Measurements from ENCODE around the gene CCDC190.
"Not testable (repeated sequence)": the region's sequence is repeated elsewhere in the genome, so short reads cannot be mapped to it uniquely, and the experiment has no call there.

Gene CCDC190

DNA sequence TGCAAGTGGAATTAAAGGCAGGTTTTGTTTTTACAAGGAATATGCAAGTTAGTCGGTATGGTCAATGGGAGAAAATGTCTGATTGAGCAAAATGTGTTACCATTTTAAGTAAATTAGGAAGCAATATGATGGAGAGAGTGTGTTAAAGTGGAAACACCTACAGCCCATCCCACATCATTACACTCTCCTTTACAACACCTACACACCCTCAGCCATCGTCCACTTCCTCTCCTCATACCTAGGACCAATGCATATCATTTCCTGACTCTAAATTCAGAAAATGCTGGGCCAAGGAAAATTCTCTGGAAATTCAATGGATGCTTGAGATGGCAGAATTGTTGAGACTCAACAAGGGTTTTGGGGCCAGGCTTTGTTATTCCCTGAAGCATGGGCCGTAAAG is 16.4 kb upstream of the CCDC190 start:
- DNase-seq (ENCODE audit: low spot score), result no peak

DNA sequence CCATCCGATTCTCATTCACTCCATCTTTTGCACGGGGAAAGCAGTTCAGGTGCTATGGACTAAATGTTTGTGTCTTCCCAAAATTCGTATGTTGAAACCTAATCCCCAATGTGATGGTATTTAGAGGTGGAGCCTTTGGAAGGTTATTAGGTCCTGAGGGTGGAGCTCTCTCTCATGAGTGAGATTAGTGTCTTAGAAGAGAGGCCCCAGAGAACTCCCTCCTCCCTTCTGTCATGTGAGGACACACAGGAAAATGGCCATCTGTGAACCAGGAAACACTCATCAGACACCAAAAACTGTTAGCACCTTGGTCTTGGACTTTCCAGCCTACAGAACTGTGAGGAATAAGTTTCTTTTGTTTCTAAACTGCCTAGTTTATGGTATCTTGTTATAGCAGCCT is 15.8 kb upstream of the CCDC190 start:
- DNase-seq (ENCODE audit: low spot score), result no peak

DNA sequence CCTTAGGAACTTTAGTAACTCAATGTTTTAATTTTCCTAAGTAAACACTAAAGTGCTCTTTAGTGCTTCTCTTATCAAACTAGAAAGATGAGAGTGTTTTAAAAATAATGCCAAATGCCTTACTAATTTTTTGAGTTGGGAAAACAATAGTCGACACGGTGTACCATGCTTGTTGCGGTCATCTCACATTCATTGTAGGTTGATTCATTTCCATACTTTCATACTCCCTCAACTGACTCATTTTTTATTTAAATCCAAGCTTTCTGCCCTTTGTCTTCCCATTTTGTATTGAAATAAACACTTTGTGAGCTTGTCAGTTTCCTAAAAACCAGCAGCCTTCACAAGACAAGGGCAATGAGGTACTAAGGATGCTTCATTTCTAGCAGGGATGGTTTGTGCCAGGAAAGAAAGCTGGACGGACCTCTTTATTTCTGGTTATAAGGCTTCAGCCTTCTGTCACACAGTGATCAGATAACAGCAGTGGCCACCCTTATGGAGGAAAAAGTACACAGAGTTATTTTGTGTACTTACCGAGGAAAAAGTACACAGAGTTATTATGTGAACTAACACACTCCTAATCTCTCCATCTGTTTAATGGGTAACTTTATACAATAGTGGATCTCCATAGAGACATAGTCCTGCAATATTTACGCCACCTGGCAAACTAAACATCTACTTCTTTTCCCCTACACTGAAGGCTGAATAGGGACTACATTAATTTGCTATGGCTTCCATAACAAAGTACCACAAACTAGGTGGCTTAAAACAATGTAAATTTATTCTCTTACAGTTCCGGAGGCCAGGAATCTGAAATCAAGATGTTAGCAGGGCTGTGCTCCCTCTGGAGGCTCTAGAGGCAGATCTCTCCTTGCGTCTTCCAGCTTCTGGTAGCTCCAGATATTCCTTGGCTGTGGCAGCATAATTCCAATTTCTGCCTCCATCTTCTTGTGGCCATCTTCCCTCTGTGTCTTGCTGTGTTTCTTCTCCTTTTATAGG is 13.0 kb upstream of the CCDC190 start:
- no peak for DNase-seq (ENCODE audit: low spot score)

- DNase-seq (ENCODE audit: low spot score), result no peak
Observed at GRCh38 chr1:162872981-162873380, 12.0 kb upstream of the CCDC190 start.

- DNase-seq (ENCODE audit: low spot score), result not testable (repeated sequence)
Observed at GRCh38 chr1:162871417-162871816, 10.4 kb upstream of the CCDC190 start.

DNA sequence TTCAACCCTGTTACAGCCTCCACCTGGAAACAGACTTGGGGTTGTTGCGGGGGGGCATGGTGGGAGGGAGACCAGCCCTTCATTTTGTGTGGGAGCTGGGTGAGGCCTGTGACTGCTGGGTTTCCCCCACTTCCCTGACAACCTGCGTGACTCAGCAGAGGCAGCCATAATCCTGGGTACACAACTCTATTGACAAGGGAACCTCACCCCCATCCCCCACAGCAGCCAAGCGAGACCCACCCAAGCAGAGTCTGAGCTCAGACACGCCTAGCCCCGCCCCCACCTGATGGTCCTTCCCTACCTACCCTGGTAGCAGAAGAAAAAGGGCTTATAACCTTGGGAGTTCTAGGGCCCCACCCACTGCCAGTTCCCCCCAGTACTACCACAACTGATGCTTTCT is 8.0 kb upstream of the CCDC190 start:
- no peak for DNase-seq (ENCODE audit: low spot score)

DNA sequence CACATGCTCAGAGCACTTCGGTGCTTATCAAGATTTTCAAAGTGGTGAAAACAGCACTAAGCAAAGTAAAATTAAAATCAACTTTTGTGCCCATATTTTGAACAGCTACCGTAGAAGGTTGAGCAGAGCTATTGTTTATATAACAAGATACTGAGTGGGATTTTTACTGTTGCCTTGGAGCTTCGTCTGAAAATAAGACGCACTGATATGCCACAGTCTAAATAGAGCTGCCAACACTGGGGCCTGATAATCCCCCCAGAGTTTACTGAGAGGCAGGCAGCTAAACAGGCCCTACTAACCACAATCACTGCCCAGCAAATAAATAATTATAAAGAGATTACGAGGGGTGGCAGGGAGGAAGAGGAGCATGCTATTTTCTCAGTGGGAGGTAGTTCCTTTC is 650 bp upstream of the CCDC190 start:
- DNase-seq (ENCODE audit: low spot score), result no peak

DNA sequence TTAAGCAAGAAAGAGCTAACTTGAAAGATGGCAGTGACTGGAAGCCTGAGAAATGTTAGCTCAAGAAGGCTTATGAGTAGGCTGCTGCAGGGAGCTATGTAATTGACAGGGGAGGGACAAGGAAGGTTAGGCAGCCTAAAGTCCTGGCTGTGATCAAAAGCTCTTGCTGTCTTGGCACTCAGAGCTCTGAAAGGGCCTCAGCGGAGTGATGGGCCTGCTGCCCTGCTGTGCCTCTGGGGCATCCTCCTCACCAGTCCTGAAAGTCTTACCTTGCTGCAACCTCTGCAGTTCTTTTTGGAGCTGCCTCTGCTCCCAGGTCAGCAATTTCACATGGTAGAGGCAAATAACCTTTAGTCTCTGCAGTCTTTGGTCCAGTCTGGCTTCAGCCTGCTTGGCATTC is 1.8 kb downstream of the CCDC190 start:
- DNase-seq (ENCODE audit: low spot score), result no peak

DNA sequence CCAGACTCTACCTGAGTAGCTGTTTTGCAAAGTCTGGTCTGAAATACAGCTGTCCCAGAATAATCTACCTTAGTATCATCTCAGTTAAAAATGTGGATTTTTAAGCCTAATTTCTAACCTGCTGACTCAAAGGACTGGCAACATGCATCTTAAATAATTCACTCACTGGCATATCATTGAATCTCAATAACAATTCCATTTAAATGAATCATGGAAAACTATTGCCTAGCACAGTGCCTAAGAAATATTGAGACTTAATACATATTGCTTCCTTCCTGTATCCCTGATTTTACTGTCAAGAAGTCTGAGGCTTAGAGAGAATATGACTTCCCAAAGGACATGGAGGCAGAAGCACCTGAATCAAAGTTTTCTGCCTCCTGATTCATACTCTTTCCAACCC is 3.1 kb downstream of the CCDC190 start:
- DNase-seq (ENCODE audit: low spot score), result no peak

- DNase-seq (ENCODE audit: low spot score), result no peak
Observed at GRCh38 chr1:162856260-162856659, 4.7 kb downstream of the CCDC190 start.

GRCh38 chr1:162855461-162856150 is 5.4 kb downstream of the CCDC190 start:
- DNase-seq (ENCODE audit: low spot score), result no peak

GRCh38 chr1:162854245-162854882 is 6.6 kb downstream of the CCDC190 start:
- DNase-seq (ENCODE audit: low spot score), result peak; percentile 51

GRCh38 chr1:162851341-162851740 is 9.6 kb downstream of the CCDC190 start:
- no peak for DNase-seq (ENCODE audit: low spot score)

GRCh38 chr1:162849711-162850110 is 11.3 kb downstream of the CCDC190 start:
- DNase-seq (ENCODE audit: low spot score), result no peak

GRCh38 chr1:162847839-162848453 is 13.0 kb downstream of the CCDC190 start:
- peak; percentile 76 for DNase-seq (ENCODE audit: low spot score)

DNA sequence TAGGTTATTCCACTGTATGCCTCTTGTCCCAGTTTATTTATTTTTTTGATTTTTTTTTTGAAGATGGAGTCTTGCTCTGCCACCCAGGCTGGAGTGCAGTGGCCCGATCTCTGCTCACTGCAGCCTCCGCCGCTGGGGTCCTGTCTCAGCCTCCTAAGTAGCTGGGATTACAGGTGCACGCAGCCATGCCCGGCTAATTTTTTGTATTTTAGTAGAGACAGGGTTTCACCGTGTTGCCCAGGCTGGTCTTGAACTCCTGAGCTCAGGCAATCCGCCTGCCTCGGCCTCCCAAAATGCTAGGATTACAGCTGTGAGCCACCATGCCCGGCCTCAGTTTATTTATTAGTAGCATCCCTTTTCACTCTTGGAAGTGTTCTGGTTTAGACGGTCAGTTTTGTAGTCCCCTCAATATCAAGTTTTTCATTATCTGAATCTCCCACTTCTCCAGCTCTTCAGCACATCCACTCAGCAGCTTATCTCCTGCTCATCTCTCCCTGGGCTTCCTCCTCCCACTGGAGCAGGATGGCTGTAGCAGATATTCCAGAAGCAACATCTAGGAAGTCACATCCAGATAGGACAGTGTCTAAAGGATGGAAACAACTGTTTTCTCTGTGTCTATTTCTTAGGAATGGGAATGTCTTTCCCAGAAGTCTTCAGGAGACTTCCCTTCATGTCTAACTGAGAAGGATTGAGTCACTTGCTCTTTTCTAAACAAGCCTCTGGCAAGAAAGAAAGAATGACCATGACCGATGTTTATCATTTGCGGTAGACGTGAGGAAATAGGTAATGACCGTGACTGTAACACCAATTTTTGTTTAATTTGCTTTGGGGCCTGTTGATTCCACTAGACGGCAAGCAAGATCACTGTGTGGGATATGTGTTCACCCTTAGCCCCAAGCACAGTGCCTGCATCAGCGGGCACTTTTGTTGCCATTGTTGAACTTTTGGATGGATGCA is 14.4 kb downstream of the CCDC190 start:
- DNase-seq (ENCODE audit: low spot score), result no peak

DNA sequence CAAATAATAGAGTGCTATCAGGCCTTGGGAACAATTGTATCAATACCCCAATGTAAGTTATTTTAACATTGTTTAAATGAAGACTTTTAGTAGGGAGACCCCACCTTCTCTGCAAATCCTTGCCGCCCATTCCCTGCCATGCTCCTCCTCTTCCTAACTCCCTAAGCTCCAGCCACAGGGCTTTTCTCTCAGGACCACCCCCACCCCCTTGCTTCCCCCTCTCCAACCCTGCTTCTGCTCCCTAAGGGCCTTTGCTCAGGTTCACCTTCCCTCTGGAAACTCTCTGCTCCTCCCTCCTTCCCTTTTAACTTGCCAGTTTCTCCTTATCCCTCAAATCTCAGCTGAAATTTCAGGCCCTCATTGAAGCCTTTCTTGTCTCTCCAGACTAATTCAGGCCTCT is 16.8 kb downstream of the CCDC190 start:
- DNase-seq (ENCODE audit: low spot score), result no peak

DNA sequence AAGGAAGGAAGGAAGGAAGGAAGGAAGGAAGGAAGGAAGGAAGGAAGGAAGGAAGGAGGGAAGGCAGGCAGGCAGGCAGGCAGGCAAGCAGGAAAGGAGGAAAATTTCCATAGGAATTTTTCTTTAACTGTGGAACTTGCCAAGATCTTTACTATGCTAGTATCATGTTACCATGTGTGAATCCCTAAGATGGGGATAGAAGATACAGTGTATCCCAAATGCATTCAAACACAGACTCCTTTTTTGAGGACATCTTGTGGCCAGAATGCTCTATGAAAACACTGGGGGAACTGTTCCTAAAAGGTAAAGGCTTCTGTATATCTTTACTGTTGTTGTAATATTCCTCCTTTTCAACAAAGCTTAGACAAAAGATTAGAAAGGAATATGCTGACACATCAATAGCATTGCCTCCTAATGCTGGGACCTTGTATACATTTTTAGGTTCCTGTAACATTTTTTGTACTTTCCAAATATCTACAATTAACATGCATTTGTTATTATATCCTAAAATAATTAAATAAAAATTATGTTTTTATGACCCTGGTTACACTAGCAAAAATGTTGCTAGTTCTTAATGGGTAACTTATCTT is 20.6 kb downstream of the CCDC190 start:
- no peak for DNase-seq (ENCODE audit: low spot score)

- no peak for DNase-seq (ENCODE audit: low spot score)
Observed at GRCh38 chr1:162838863-162839262, 22.1 kb downstream of the CCDC190 start.

GRCh38 chr1:162835157-162835899 is 25.6 kb downstream of the CCDC190 start:
- DNase-seq (ENCODE audit: low spot score), result no peak

Measured in CD4-positive, alpha-beta T cell treated with Interleukin-2 at 100 ng/mL for 4 hours (primary cell).